ENCODE results near the gene KRT75.

KRT75 gene

GRCh38 chr12:52391618-52392002 is 42.6 kb downstream of the KRT75 start:
- no peak overlapping the region for H3K27ac ChIP-seq (ENCODE audit: low read depth, low read length)
- H3K9me3 ChIP-seq (ENCODE audit: control insufficient read depth, insufficient read depth, low read length), result no peaks in the 10 kb centered on the region
- no peak overlapping the region for H3K4me3 ChIP-seq (ENCODE audit: low read length)
- H4K20me1 ChIP-seq (ENCODE audit: control insufficient read depth, insufficient read depth, low read depth, low read length), result no peaks in the 10 kb centered on the region
- peaks cover 10% of the 10 kb centered on the region; the same call in 1 of the 2 replicates for H3K27me3 ChIP-seq (ENCODE audit: control insufficient read depth, low read length)
- H3F3A ChIP-seq (ENCODE audit: control insufficient read depth, insufficient read depth), result no peaks in the 10 kb centered on the region
- H3K9me2 ChIP-seq (replicated peaks; ENCODE audit: control insufficient read depth, low read length), result no peaks in the 10 kb centered on the region
- no peaks in the 10 kb centered on the region for H3K36me3 ChIP-seq (ENCODE audit: control insufficient read depth, low read length)
- no peak overlapping the region for H3K4me2 ChIP-seq (ENCODE audit: low read length)
- H3K4me1 ChIP-seq (ENCODE audit: control insufficient read depth, low read length), result no peaks in the 10 kb centered on the region
- H3K79me2 ChIP-seq (ENCODE audit: control insufficient read depth, low read length), result no peaks in the 10 kb centered on the region
- TF ChIP-seq CTCF (IDR thresholded peaks at IDR 0.05; ENCODE audit: low read depth, low read length, poor library complexity, severe bottlenecking) (no peak), EZH2phosphoT487 (IDR thresholded peaks at IDR 0.05; ENCODE audit: borderline replicate concordance, low read length) (no peak)

GRCh38 chr12:52390739-52391617 is 43.2 kb downstream of the KRT75 start:
- Histone ChIP-seq H3K27me3 (ENCODE audit: control insufficient read depth, low read length) (peaks cover 10% of the 10 kb centered on the region; the same call in 1 of the 2 replicates), H4K20me1 (ENCODE audit: control insufficient read depth, insufficient read depth, low read depth, low read length) (no peaks in the 10 kb centered on the region), H3K79me2 (ENCODE audit: control insufficient read depth, low read length) (no peaks in the 10 kb centered on the region), H3F3A (ENCODE audit: control insufficient read depth, insufficient read depth) (no peaks in the 10 kb centered on the region), H3K4me1 (ENCODE audit: control insufficient read depth, low read length) (no peaks in the 10 kb centered on the region), H3K9me3 (ENCODE audit: control insufficient read depth, insufficient read depth, low read length) (no peaks in the 10 kb centered on the region), H3K4me3 (ENCODE audit: low read length) (no peak overlapping the region), H3K36me3 (ENCODE audit: control insufficient read depth, low read length) (no peaks in the 10 kb centered on the region), H3K4me2 (ENCODE audit: low read length) (no peak overlapping the region), H3K9me2 (replicated peaks; ENCODE audit: control insufficient read depth, low read length) (no peaks in the 10 kb centered on the region), H3K27ac (ENCODE audit: low read depth, low read length) (no peak overlapping the region)
- TF ChIP-seq CTCF (IDR thresholded peaks at IDR 0.05; ENCODE audit: low read depth, low read length, poor library complexity, severe bottlenecking) (peak; percentile 68), EZH2phosphoT487 (IDR thresholded peaks at IDR 0.05; ENCODE audit: borderline replicate concordance, low read length) (no peak)

GRCh38 chr12:52389313-52390207 is 44.6 kb downstream of the KRT75 start:
- H3K9me2 ChIP-seq (replicated peaks; ENCODE audit: control insufficient read depth, low read length), result no peaks in the 10 kb centered on the region
- no peak overlapping the region for H3K4me3 ChIP-seq (ENCODE audit: low read length)
- peaks cover 10% of the 10 kb centered on the region; the same call in 1 of the 2 replicates for H3K27me3 ChIP-seq (ENCODE audit: control insufficient read depth, low read length)
- H3F3A ChIP-seq (ENCODE audit: control insufficient read depth, insufficient read depth), result no peaks in the 10 kb centered on the region
- no peaks in the 10 kb centered on the region for H3K4me1 ChIP-seq (ENCODE audit: control insufficient read depth, low read length)
- H3K4me2 ChIP-seq (ENCODE audit: low read length), result no peak overlapping the region
- no peaks in the 10 kb centered on the region for H3K36me3 ChIP-seq (ENCODE audit: control insufficient read depth, low read length)
- H3K27ac ChIP-seq (ENCODE audit: low read depth, low read length), result no peak overlapping the region
- no peaks in the 10 kb centered on the region for H3K9me3 ChIP-seq (ENCODE audit: control insufficient read depth, insufficient read depth, low read length)
- TF ChIP-seq CTCF (IDR thresholded peaks at IDR 0.05; ENCODE audit: low read depth, low read length, poor library complexity, severe bottlenecking) (no peak), EZH2phosphoT487 (IDR thresholded peaks at IDR 0.05; ENCODE audit: borderline replicate concordance, low read length) (no peak)
- H3K79me2 ChIP-seq (ENCODE audit: control insufficient read depth, low read length), result no peaks in the 10 kb centered on the region
- no peaks in the 10 kb centered on the region for H4K20me1 ChIP-seq (ENCODE audit: control insufficient read depth, insufficient read depth, low read depth, low read length)
